H1 (cell line): ENCODE data around the gene VPS25. TPM values are rescaled to one million over a fixed set of nuclear protein-coding genes. Genes with fewer than 3 reads are reported as not detected.

Experiments
- CTCF ChIA-PET: fragments of 300-600 bp; sonication (Branson Sonifier 250); formaldehyde crosslinking; loops from one replicate; lab custom pipeline; 2021; ENCODE audit not compliant: partially characterized antibody; lab: Charles Lee
- POLR2A ChIA-PET: fragments of 300-600 bp; sonication (Branson Sonifier 250); formaldehyde crosslinking; loops from one replicate; lab custom pipeline; 2021; ENCODE audit warnings: inconsistent platforms; ENCODE audit not compliant: partially characterized antibody; lab: Charles Lee
- DNase-seq, 2 experiments: peaks; one replicate each; pipeline versions ENCODE4 v3.0.0 to v3.0.0-alpha.2; 2010 to 2022; ENCODE audit warnings: low spot score in 2 of 2, low read depth in 1 of 2, mixed read lengths in 1 of 2
- FAIRE-seq: peaks from 2 replicates; lab custom pipeline; 2011; peaks lifted over from hg19 to GRCh38; lab: Jason Lieb, UNC
- H2AFZ ChIP-seq: 2 replicates; pipeline ENCODE4 v1.8.1; 2012; ENCODE audit warnings: low read length, inconsistent platforms
- H2AK5ac ChIP-seq: 2 replicates; pipeline ENCODE4 v1.6.1; 2013; ENCODE audit warnings: low read depth, low read length
- H2BK120ac ChIP-seq: replicated peaks from 2 replicates; pipeline ENCODE3; 2013; ENCODE audit warnings: low read depth, low read length, inconsistent platforms
- H2BK12ac ChIP-seq: 2 replicates; pipeline ENCODE4 v1.6.1; 2013; ENCODE audit warnings: low read depth, low read length
- H2BK15ac ChIP-seq: 2 replicates; pipeline ENCODE4 v1.6.1; 2013; ENCODE audit warnings: low read length
- H2BK20ac ChIP-seq: 2 replicates; pipeline ENCODE4 v1.6.1; 2013; ENCODE audit warnings: low read length
- H2BK5ac ChIP-seq: 2 replicates; pipeline ENCODE4 v1.6.1; 2013; ENCODE audit warnings: low read depth, low read length
- H3K14ac ChIP-seq: 2 replicates; pipeline ENCODE4 v1.6.1; 2013; ENCODE audit warnings: inconsistent platforms; ENCODE audit not compliant: insufficient read length
- H3K18ac ChIP-seq: 2 replicates; pipeline ENCODE4 v1.6.1; 2013; ENCODE audit warnings: low read length; ENCODE audit errors: extremely low read depth
- H3K23ac ChIP-seq: 2 replicates; pipeline ENCODE4 v1.6.1; 2013; ENCODE audit warnings: inconsistent platforms; ENCODE audit not compliant: insufficient read length
- H3K23me2 ChIP-seq: 2 replicates; pipeline ENCODE4 v1.6.1; 2013; ENCODE audit warnings: low read depth, low read length
- H3K27ac ChIP-seq: 2 replicates; pipeline ENCODE4 v1.6.1; 2011; ENCODE audit warnings: low read depth, low read length, inconsistent platforms
- H3K27me3 ChIP-seq, 4 experiments: replicated peaks in 1 of 4; 1 replicate in 1 of 4; 2 replicates in 3 of 4; pipeline versions ENCODE4 v1.6.1 to v1.8.1; 2011 to 2013; ENCODE audit warnings: low read length in 3 of 4, mild to moderate bottlenecking in 3 of 4, inconsistent platforms in 2 of 4, mixed read lengths in 2 of 4, moderate library complexity in 1 of 4; ENCODE audit not compliant: control insufficient read depth in 3 of 4, insufficient read depth in 3 of 4; ENCODE audit errors: extremely low read depth in 1 of 4
- H3K36me3 ChIP-seq, 4 experiments: 2 replicates each; pipeline versions ENCODE4 v1.6.1 to v1.8.1; 2011 to 2013; ENCODE audit warnings: mild to moderate bottlenecking in 4 of 4, low read length in 3 of 4, moderate library complexity in 2 of 4, control low read depth in 1 of 4, inconsistent platforms in 1 of 4; ENCODE audit not compliant: insufficient read depth in 4 of 4, control insufficient read depth in 2 of 4
- H3K4ac ChIP-seq: replicated peaks from 2 replicates; pipeline ENCODE3; 2013; ENCODE audit warnings: low read length, low read depth, mixed read lengths, inconsistent platforms; ENCODE audit not compliant: insufficient read length
- H3K4me1 ChIP-seq, 4 experiments: replicated peaks in 1 of 4; 1 replicate in 1 of 4; 2 replicates in 3 of 4; pipeline versions ENCODE4 v1.6.1 to v1.8.1; 2011 to 2013; ENCODE audit warnings: low read length in 3 of 4, inconsistent platforms in 2 of 4, mixed read lengths in 1 of 4; ENCODE audit not compliant: insufficient read depth in 4 of 4, control insufficient read depth in 3 of 4
- H3K4me2 ChIP-seq, 2 experiments: 2 replicates each; pipeline versions ENCODE4 v1.6.1 to v1.8.1; 2011 to 2013; ENCODE audit warnings: low read depth in 2 of 2, low read length in 2 of 2, control low read depth in 1 of 2, inconsistent platforms in 1 of 2, mild to moderate bottlenecking in 1 of 2; ENCODE audit not compliant: insufficient read depth in 1 of 2
- H3K4me3 ChIP-seq, 4 experiments: fragments of 200-600, 300-600 bp in 1 of 4; sonication (generic), shearing (Covaris generic), sonication (Bioruptor Twin) in 1 of 4; 2 replicates each; pipeline versions ENCODE4 v1.5.1 to v1.8.1; 2011 to 2016; ENCODE audit warnings: low read length in 4 of 4, low read depth in 3 of 4, control low read depth in 2 of 4, inconsistent platforms in 2 of 4, mild to moderate bottlenecking in 2 of 4, mixed read lengths in 1 of 4, moderate library complexity in 1 of 4; ENCODE audit not compliant: insufficient read depth in 2 of 4; ENCODE audit errors: extremely low read depth in 1 of 4
- H3K56ac ChIP-seq: replicated peaks from 2 replicates; pipeline ENCODE3; 2013; ENCODE audit warnings: low read depth, mild to moderate bottlenecking, mixed read lengths, low read length, inconsistent platforms; ENCODE audit not compliant: insufficient read length
- H3K79me1 ChIP-seq: 2 replicates; pipeline ENCODE4 v1.6.1; 2013; ENCODE audit warnings: low read depth, low read length, control low read depth
- H3K79me2 ChIP-seq, 2 experiments: 2 replicates each; pipeline versions ENCODE4 v1.6.1 to v1.8.1; 2012 to 2013; ENCODE audit warnings: low read length in 2 of 2, mild to moderate bottlenecking in 2 of 2, inconsistent platforms in 1 of 2; ENCODE audit not compliant: insufficient read depth in 2 of 2, control insufficient read depth in 1 of 2
- H3K9ac ChIP-seq, 4 experiments: replicated peaks in 1 of 4; 1 replicate in 1 of 4; 2 replicates in 3 of 4; pipeline versions ENCODE4 v1.6.1 to v1.8.1; 2011 to 2013; ENCODE audit warnings: low read depth in 3 of 4, low read length in 3 of 4, control low read depth in 2 of 4, mild to moderate bottlenecking in 2 of 4, moderate library complexity in 2 of 4, inconsistent platforms in 1 of 4; ENCODE audit errors: extremely low read depth in 1 of 4
- H3K9me3 ChIP-seq, 2 experiments: 2 replicates each; pipeline versions ENCODE4 v1.6.1 to v1.8.1; 2012 to 2013; ENCODE audit warnings: mild to moderate bottlenecking in 2 of 2, moderate library complexity in 2 of 2, control low read depth in 1 of 2, inconsistent platforms in 1 of 2, low read depth in 1 of 2, low read length in 1 of 2, mixed read lengths in 1 of 2; ENCODE audit not compliant: insufficient read depth in 2 of 2
- H4K20me1 ChIP-seq, 2 experiments: replicated peaks in 1 of 2; 2 replicates each; pipeline versions ENCODE3 to v1.8.1; 2011 to 2013; ENCODE audit warnings: inconsistent platforms in 2 of 2, low read length in 2 of 2, mild to moderate bottlenecking in 1 of 2; ENCODE audit not compliant: insufficient read depth in 2 of 2, control insufficient read depth in 1 of 2
- H4K5ac ChIP-seq: 2 replicates; pipeline ENCODE4 v1.6.1; 2013; ENCODE audit warnings: low read length, low read depth, mixed read lengths, inconsistent platforms; ENCODE audit not compliant: insufficient read length
- H4K8ac ChIP-seq: 2 replicates; pipeline ENCODE4 v1.8.0; 2013; ENCODE audit warnings: mild to moderate bottlenecking, moderate library complexity, low read length, inconsistent platforms; ENCODE audit not compliant: insufficient read depth; ENCODE audit errors: extremely low read depth
- H4K91ac ChIP-seq: replicated peaks from 2 replicates; pipeline ENCODE3; 2013; ENCODE audit warnings: low read length, mixed read lengths, inconsistent platforms; ENCODE audit not compliant: insufficient read length
- KDM5A ChIP-seq: fragments of 200-600 bp; IDR thresholded peaks from 2 replicates; pipeline ENCODE4 v1.7.1; 2012; ENCODE audit warnings: mild to moderate bottlenecking, low read length, inconsistent platforms, mixed read lengths
- WGBS, 2 experiments: shearing (Covaris generic) in 1 of 2; methylation state at CpG; one replicate each; pipeline versions ENCODE4 v1.1.6 to v1.1.7; 2013 to 2015; ENCODE audit warnings: low lambda C conversion rate in 2 of 2, mixed read lengths in 2 of 2, inconsistent platforms in 1 of 2, low coverage in 1 of 2, missing lambda C conversion rate in 1 of 2; ENCODE audit not compliant: insufficient replicate concordance in 2 of 2, insufficient coverage in 1 of 2, insufficient read length in 1 of 2; ENCODE audit errors: extremely low coverage in 1 of 2, missing lambda C conversion rate in 1 of 2; 5-methylcytosine and 5-hydroxymethylcytosine counted together
- polyA plus RNA-seq, 7 experiments: library from polyadenylated mRNA; depleted of rRNA in 3 of 7; stranded (reverse) in 5 of 7; unstranded in 2 of 7; fragments of >200 nt in 5 of 7; fragments of 200-250 nt in 2 of 7; gene quantifications; 1 replicate in 5 of 7; 2 replicates in 1 of 7; 4 replicates in 1 of 7; pipeline versions ENCODE4 v1.2.1 to v1.2.3, GENCODE V29; 2011 to 2013; ENCODE audit warnings: missing spikeins in 2 of 7, mixed read lengths in 2 of 7
- total RNA-seq: library from RNA; stranded (reverse); fragmentation: NEBNext Ultra II Directional; extraction: Animal tissue kit (Norgen Biotek cat#: 25700); gene quantifications from 2 replicates; pipeline ENCODE4 v1.2.1, GENCODE V29; 2021

Gene VPS25
- total and polyA plus RNA-seq, 2 of the 8 experiments (the other 6 are each of a cell fraction or from before 2014, with no cell fraction given) = 88.2 to 188 TPM

DNA sequence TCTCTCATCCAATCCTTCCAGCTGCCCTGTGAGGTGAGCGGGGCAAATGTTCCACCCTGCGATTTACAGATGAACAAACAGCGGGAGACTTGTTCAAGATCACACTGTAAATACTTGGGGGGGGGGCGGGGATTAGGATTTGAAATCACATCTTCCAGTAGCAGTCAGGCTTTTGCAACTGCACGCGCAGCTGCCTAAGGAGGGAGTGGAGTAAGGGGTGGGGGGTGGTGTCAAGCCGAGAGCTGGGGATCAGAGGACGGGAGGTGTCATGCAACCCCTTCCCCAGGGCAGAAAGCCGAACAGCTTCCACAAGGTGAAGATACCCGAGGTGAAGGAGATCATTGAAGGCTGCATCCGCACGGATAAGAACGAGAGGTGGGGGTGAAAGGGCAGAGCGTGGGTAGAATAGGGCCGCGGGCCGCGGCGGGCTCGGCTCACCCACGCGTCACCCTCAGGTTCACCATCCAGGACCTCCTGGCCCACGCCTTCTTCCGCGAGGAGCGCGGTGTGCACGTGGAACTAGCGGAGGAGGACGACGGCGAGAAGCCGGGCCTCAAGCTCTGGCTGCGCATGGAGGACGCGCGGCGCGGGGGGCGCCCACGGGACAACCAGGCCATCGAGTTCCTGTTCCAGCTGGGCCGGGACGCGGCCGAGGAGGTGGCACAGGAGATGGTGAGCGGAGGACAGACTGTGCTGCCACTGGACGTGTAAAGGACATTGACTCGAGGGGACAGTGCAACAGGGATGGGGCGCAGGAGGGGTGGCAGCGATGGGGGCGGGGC lies 11.8 kb downstream of the VPS25 start:
- FAIRE-seq (no peak), DNase-seq (no peak)
- H3K23me2 ChIP-seq = peaks cover 9% of the 10 kb centered on the region
- no peaks in the 10 kb centered on the region for H3K9me3 ChIP-seq
- no peak overlapping the region for H2BK5ac ChIP-seq
- no peak overlapping the region for H3K4me2 ChIP-seq
- 92% methylated on average over 49 of the region's 52 CpGs; no CpG with 5 or more reads in 1 of the 2 experiments for WGBS, 2 experiments
- H3K27ac ChIP-seq = no peak overlapping the region
- H4K91ac ChIP-seq = no peak overlapping the region
- ChIA-PET CTCF (interaction anchor here (0.9 to 1.6 kb wide), 4 partner anchors 10 to 35 kb away, joined by 3 to 7 read pairs (median 4); no protein-coding TSS in a partner anchor), POLR2A (interaction anchor here (1.8 kb wide), 1 partner anchor 9 kb away, joined by 6 read pairs; no protein-coding TSS in a partner anchor)
- no peak overlapping the region for H2AFZ ChIP-seq
- H2BK15ac ChIP-seq = no peak overlapping the region
- H3K4me3 ChIP-seq = no peak overlapping the region
- no peaks in the 10 kb centered on the region for H3K36me3 ChIP-seq
- no peaks in the 10 kb centered on the region for H3K79me1 ChIP-seq
- no peak overlapping the region for H3K18ac ChIP-seq
- no peak overlapping the region for H3K14ac ChIP-seq
- no peak overlapping the region for H3K9ac ChIP-seq
- H4K5ac ChIP-seq = no peak overlapping the region
- peaks cover 6 to 26% (median 19%) of the 10 kb centered on the region in 4 experiments for H3K27me3 ChIP-seq
- H2BK120ac ChIP-seq = no peak overlapping the region
- no peak overlapping the region; the same call in 1 of the 2 replicates for H2BK12ac ChIP-seq
- no peaks in the 10 kb centered on the region for H4K20me1 ChIP-seq
- H3K23ac ChIP-seq = no peak overlapping the region
- H2AK5ac ChIP-seq = no peak overlapping the region; the same call in none of the 2 replicates
- H2BK20ac ChIP-seq = no peak overlapping the region
- no peak overlapping the region for H3K4ac ChIP-seq
- no peak overlapping the region for H4K8ac ChIP-seq
- no peaks in the 10 kb centered on the region for H3K79me2 ChIP-seq
- H3K4me1 ChIP-seq = peaks cover 0 to 13% (median 7%) of the 10 kb centered on the region in 4 experiments; a peak in 6 of 7 replicates
- no peak overlapping the region for H3K56ac ChIP-seq
- no peak for TF ChIP-seq KDM5A
